GM12892 (cell line): ENCODE data around the gene ZCCHC18.

Source experiments
- DNase-seq: peaks from one replicate; pipeline ENCODE4 v3.0.0; 2011; ENCODE audit not compliant: insufficient read length
- FAIRE-seq: peaks from 2 replicates; lab custom pipeline; 2011; peaks lifted over from hg19 to GRCh38; lab: Jason Lieb, UNC
- POLR2A ChIP-seq: IDR thresholded peaks from 2 replicates; pipeline ENCODE4 v1.6.1; 2011; ENCODE audit warnings: low read depth, low read length, control low read depth
- POLR2AphosphoS5 ChIP-seq: IDR thresholded peaks from 2 replicates; pipeline ENCODE4 v1.6.1; 2011; ENCODE audit warnings: low read depth, low read length, control low read depth
- TAF1 ChIP-seq: IDR thresholded peaks from 2 replicates; pipeline ENCODE4 v1.6.1; 2011; ENCODE audit warnings: low read depth, mild to moderate bottlenecking, control low read depth, low read length, borderline replicate concordance

Gene ZCCHC18

DNA sequence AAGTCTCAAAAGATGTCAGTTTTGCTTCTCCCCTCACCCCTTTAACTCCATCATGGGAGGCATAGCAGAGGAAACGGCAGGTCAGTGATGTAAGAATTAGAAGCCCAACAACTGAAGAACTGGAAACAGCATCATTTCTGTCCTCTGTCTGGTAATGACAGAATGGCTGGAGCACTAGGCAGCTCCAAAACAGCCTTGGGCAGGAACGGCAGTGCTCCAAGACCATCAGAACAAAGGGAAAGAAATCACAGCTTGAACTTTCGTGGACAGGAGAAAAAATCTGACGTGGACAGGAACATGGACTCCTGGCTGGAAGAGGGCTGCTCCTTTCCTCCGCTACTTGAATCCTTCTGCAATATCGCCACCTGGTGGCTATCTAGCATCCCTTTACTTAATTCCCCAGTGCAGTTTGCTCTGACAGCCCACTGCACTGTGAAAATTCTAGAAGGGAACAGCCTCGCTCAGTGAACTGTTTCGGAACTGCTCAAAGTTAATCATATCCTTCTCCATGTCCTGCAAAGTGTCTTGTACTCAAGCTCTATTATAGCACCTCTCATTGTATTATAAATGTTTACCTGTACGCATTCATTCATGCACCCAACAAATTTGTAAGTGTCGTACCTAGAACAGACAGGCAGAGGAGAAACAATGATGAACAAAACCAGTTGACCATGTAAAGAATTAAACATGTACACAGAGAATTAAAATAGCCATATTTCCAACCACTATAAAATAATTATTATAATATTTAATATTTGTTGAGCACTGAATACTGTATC, 24.1 kb downstream of the ZCCHC18 start:
- DNase-seq, result peak; percentile 34
- no peak for TF ChIP-seq POLR2A
- TF ChIP-seq POLR2AphosphoS5, result no peak
- no peak for TF ChIP-seq TAF1
- FAIRE-seq, result peak; percentile 98

DNA sequence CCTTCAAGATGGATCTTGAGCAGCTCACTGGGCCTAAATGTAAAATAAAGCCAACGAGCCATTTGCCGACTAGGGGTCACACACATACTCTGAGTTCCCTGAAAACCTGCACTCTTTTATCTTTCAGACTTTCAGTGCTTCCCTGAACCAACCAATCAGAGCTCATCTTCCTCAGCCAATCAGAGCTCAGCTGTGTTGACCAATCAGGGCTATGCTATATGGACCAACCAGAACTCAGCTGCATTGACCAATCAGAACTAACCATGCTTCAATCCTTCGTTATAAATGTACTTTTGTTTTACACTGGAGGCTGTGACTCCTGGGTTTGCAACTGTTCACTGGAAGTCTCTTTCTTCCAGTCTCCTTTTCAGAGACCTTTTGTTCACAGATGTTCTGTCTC, 25.2 kb downstream of the ZCCHC18 start:
- TF ChIP-seq TAF1 (no peak), POLR2A (no peak), POLR2AphosphoS5 (no peak)
- DNase-seq (no peak), FAIRE-seq (no peak)

DNA sequence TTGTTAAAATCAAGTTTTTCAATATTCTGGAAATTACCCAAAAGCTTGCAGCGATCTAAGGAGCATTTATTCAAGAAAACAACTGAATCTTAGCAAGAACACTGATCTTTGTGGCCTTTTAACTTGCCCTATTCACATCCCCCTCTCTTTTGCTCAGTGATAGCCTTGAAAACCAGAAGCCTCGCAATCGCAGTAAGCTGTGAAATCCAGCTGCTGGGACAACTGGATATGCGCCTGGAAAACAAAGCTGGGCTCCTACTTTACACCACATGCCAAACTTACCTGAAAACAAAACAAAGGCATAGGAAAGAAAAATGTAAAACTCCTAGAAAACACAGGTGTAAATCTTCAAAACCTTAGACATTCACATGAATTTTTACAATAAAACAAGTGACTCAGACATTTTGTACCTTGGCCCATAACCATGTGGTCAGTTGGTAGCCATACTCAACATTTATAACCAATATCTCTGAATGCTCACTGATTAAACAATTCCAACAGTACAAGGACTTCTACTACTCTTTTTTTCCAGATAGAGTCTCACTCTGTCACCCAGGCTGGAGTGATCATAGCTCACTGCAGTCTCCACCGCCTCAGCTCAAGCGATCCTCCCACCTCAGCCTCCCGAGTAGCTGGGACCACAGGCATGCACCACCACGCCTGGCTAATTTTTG, 28.9 kb downstream of the ZCCHC18 start:
- DNase-seq, result no peak
- TF ChIP-seq TAF1 (no peak), POLR2AphosphoS5 (no peak), POLR2A (no peak)
- no peak for FAIRE-seq

DNA sequence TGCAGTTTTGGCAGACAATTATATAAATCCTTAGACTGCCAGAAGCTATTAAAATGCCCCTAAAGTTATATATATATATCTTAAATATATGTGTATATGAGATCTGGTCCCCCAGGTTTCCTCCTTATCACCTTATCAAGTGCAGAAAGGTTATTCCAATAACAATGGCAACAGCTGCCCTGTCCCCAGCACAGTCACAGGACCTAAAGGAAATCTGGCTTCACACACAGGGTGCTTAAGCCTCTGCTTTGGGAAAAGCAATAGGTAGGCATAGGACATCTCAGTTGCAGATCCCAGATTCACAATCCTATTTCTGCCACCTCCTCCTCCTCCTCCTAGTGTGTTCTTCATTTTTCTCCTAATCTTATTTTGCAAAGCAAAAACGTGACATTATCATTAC, 38.7 kb downstream of the ZCCHC18 start:
- TF ChIP-seq POLR2A (no peak), TAF1 (no peak), POLR2AphosphoS5 (no peak)
- DNase-seq (no peak), FAIRE-seq (no peak)

DNA sequence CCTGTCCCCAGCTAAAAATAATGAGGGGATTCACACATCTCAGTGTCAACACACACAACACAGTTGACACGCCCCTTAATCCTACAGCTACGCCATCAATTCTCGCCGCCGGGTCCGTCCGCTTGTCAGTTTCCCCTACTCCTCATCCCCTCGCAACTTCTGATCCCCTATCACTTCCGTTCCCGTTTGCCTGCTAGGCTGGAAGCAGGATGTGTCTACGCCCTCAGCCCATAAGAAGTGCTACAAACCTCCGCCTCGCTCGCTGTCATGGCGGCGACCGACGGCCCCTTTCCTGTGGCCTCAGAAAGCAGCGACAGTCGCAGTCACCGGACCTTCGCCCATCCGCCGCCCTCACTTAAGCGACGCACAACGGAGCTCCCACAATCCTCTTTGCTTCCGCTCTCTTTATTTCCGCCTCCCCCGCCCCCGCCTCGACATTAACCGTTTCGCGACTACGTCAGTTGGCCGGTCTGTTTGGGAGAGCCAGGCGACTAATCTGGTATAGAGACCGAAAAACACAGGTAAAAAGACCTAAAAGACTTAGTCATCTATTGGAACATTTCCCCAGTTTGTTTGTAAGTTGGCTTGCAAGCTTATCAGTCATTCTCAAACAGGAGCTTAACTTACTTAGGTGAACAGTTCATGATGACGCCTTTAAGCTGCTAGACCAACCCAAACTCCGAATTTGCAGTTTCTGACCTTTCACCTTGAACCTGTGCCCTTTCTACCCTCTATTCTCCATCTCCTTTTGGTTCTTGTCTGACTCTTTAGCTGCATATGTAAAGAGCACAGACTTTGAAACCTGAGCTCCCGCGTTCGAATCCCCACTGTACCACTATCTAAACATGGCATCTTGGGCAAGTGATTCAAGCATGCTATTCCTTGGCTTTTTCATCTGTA, 44.6 kb downstream of the ZCCHC18 start, which contains the start of gene SLC25A53:
SLC25A53 (minus strand) TSS at position 380 of the 900 bp plus-strand sequence. CDS start 51,752 bp downstream, outside the sequence.
- TF ChIP-seq POLR2AphosphoS5, result peak; percentile 55; the same call in 1 of the 2 replicates
- TF ChIP-seq TAF1, result peak; percentile 66; the same call in 1 of the 2 replicates
- TF ChIP-seq POLR2A, result peak; percentile 57; the same call in 1 of the 2 replicates
- FAIRE-seq (peak; percentile 88), DNase-seq (peak; percentile 25)
